ENCODE measurements around the gene KRTAP5-9.
"Not testable (repeated sequence)": the region's sequence is repeated elsewhere in the genome, so short reads cannot be mapped to it uniquely, and the experiment has no call there.

Gene KRTAP5-9

GRCh38 chr11:71580057-71581003 is 32.1 kb downstream of the KRTAP5-9 start (continued):
- no peak for TF ChIP-seq PATZ1 (CRISPR knock-in tag; IDR thresholded peaks at IDR 0.05; ENCODE audit: borderline replicate concordance)

GRCh38 chr11:71581826-71582225 is 33.6 kb downstream of the KRTAP5-9 start:
- no peak for ATAC-seq
- TF ChIP-seq TOX (CRISPR knock-in tag; IDR thresholded peaks at IDR 0.05; ENCODE audit: borderline replicate concordance): no peak
- no peak for TF ChIP-seq ZNF8 (CRISPR knock-in tag; IDR thresholded peaks at IDR 0.05)
- no peak for TF ChIP-seq BACH2 (CRISPR knock-in tag; IDR thresholded peaks at IDR 0.05; ENCODE audit: borderline replicate concordance)
- TF ChIP-seq OSR1 (CRISPR knock-in tag; IDR thresholded peaks at IDR 0.05): no peak
- TF ChIP-seq CSDC2 (CRISPR knock-in tag; IDR thresholded peaks at IDR 0.05): no peak

GRCh38 chr11:71582309-71582895 is 34.2 kb downstream of the KRTAP5-9 start, which contains the start of gene KRTAP5-11:
TSS of gene KRTAP5-11 (minus strand) at chr11:71582875. CDS start at chr11:71582837, 38 bp downstream.
- no peak for TF ChIP-seq GLIS3 (CRISPR knock-in tag; IDR thresholded peaks at IDR 0.05)
- TF ChIP-seq BACH2 (CRISPR knock-in tag; IDR thresholded peaks at IDR 0.05; ENCODE audit: borderline replicate concordance): no peak
- no peak for TF ChIP-seq TSHZ2 (CRISPR knock-in tag; IDR thresholded peaks at IDR 0.05)
- TF ChIP-seq TCF4 (CRISPR knock-in tag; IDR thresholded peaks at IDR 0.05; ENCODE audit: borderline replicate concordance): no peak
- TF ChIP-seq PATZ1 (CRISPR knock-in tag; IDR thresholded peaks at IDR 0.05; ENCODE audit: borderline replicate concordance): no peak
- no peak for TF ChIP-seq POU6F1 (CRISPR knock-in tag; IDR thresholded peaks at IDR 0.05; ENCODE audit: borderline replicate concordance, low read depth)
- no peak for TF ChIP-seq CREB5 (CRISPR knock-in tag; IDR thresholded peaks at IDR 0.05; ENCODE audit: low read depth)
- TF ChIP-seq ESRRG (CRISPR knock-in tag; IDR thresholded peaks at IDR 0.05): no peak
- ATAC-seq: no peak

GRCh38 chr11:71582969-71583368 is 34.7 kb downstream of the KRTAP5-9 start:
- not testable (repeated sequence) for ATAC-seq

- ATAC-seq: not testable (repeated sequence)
Observed at GRCh38 chr11:71585673-71586072, 37.5 kb downstream of the KRTAP5-9 start.

- not testable (repeated sequence) for ATAC-seq
Observed at GRCh38 chr11:71588314-71588713, 40.1 kb downstream of the KRTAP5-9 start.

- not testable (repeated sequence) for ATAC-seq
Observed at GRCh38 chr11:71588822-71589545, 40.8 kb downstream of the KRTAP5-9 start.

GRCh38 chr11:71589546-71589920 is 41.3 kb downstream of the KRTAP5-9 start:
- not testable (repeated sequence) for ATAC-seq
